Smooth muscle cell of the pulmonary artery (primary cell): ENCODE results near the gene CHI3L1. TPM values are rescaled to one million over a fixed set of nuclear protein-coding genes. Genes with fewer than 3 reads are reported as not detected.

Experiments
- total RNA-seq: library from RNA; depleted of rRNA; stranded (reverse); fragments of >200 nt; gene quantifications from 2 replicates; pipeline ENCODE4 v1.2.3, GENCODE V29; 2014

Gene CHI3L1
- total RNA-seq = 0.39 and 1.1 TPM in 2 replicates

GRCh38 chr1:203186446-203187303 lies at the start of gene CHI3L1:
CHI3L1 (minus strand) TSS chr1:203186704; CDS start chr1:203186623, 81 bp downstream.

GRCh38 chr1:203229471-203230135 lies 43.1 kb upstream of the CHI3L1 start, which contains the start of gene CHIT1:
CHIT1 (minus strand) TSS chr1:203229673; CDS start chr1:203229636, 37 bp downstream.

GRCh38 chr1:203175237-203175826 lies 11.2 kb downstream of the CHI3L1 start, which contains the start of gene MYBPH:
MYBPH (minus strand) TSS chr1:203175826; CDS start chr1:203175755, 71 bp downstream.

Other genes with a start within 250 kb of the CHI3L1 start
- gene ADIPOR1, start 228.4 kb downstream of the CHI3L1 start, total RNA-seq = 134 and 155 TPM in 2 replicates
- 62.8 and 77.8 TPM in 2 replicates for gene CYB5R1, start 219.4 kb downstream of the CHI3L1 start, total RNA-seq
- 72.2 and 81.8 TPM in 2 replicates for gene TMEM183A, start 179.3 kb downstream of the CHI3L1 start, total RNA-seq
- gene PPFIA4, start 160.2 kb downstream of the CHI3L1 start, total RNA-seq = 32.2 and 39.6 TPM in 2 replicates
- not detected in 2 replicates for gene MYOG, start 100.7 kb downstream of the CHI3L1 start, total RNA-seq
- 0.65 and 0.96 TPM in 2 replicates for gene ADORA1, start 59.0 kb downstream of the CHI3L1 start, total RNA-seq
- gene MYBPH, start 10.9 kb downstream of the CHI3L1 start, total RNA-seq = 0.07 TPM in 1 of 2 replicates, not detected in the other
- 0.13 TPM in 1 of 2 replicates, not detected in the other for gene CHIT1, start 43.0 kb upstream of the CHI3L1 start, total RNA-seq
- gene BTG2, start 118.8 kb upstream of the CHI3L1 start, total RNA-seq = 14.7 and 22.3 TPM in 2 replicates
- 11.8 and 32.6 TPM in 2 replicates for gene FMOD, start 164.4 kb upstream of the CHI3L1 start, total RNA-seq